Esophagus squamous epithelium (tissue), 5 donors: Measurements from ENCODE around the gene PCGF6. TPM values are rescaled to one million over a fixed set of nuclear protein-coding genes. Genes with fewer than 3 reads are reported as not detected.
"Not testable (repeated sequence)": the region's sequence is repeated elsewhere in the genome, so short reads cannot be mapped to it uniquely, and the experiment has no call there.

Experiments used
- DNase-seq: peaks from one replicate; lab custom pipeline; 2025; lab: John Stamatoyannopoulos, UW
- H3K27ac ChIP-seq, 4 donors: fragments of 200-600 bp; sonication (generic); one replicate each; pipeline ENCODE4 v1.5.1; 2016 to 2019; ENCODE audit warnings: mild to moderate bottlenecking in 1 of 4
- H3K27me3 ChIP-seq, 4 donors: fragments of 200-600 bp; sonication (generic); 1 replicate in 3 of 4; 2 replicates in 1 of 4; pipeline versions ENCODE4 v1.5.1 to v1.6.0; 2017 to 2021; ENCODE audit warnings: antibody characterized with exemption in 1 of 4
- H3K36me3 ChIP-seq, 3 donors: fragments of 200-600 bp; sonication (generic); one replicate each; pipeline ENCODE4 v1.5.1; 2016 to 2019
- H3K4me1 ChIP-seq, 3 donors: fragments of 200-600 bp; sonication (generic); one replicate each; pipeline ENCODE4 v1.5.1; 2017 to 2019
- H3K4me3 ChIP-seq, 4 donors: fragments of 200-600 bp; sonication (generic); 1 replicate in 3 of 4; 2 replicates in 1 of 4; pipeline ENCODE4 v1.5.1; 2016 to 2019; ENCODE audit warnings: mild to moderate bottlenecking in 2 of 4, moderate library complexity in 1 of 4
- H3K9me3 ChIP-seq, 3 donors: fragments of 200-600 bp; sonication (generic); one replicate each; pipeline ENCODE4 v1.5.1; 2016 to 2019
- CTCF ChIP-seq, 6 experiments: fragments of 450-650 bp in 4 of 6; fragments of 200-600 bp in 2 of 6; sonication (generic) in 2 of 6; IDR thresholded peaks; one replicate each; pipeline ENCODE4 v1.5.1; 2016 to 2019; ENCODE audit warnings: antibody characterized with exemption in 6 of 6, mild to moderate bottlenecking in 4 of 6, moderate library complexity in 4 of 6
- POLR2A ChIP-seq, 4 donors: fragments of 450-650 bp; IDR thresholded peaks; one replicate each; pipeline ENCODE4 v1.6.1; 2017; ENCODE audit warnings: antibody characterized with exemption in 4 of 4, mild to moderate bottlenecking in 4 of 4, moderate library complexity in 3 of 4
- WGBS, 2 donors: methylation state at CpG; one replicate each; pipeline ENCODE4 v1.1.5; 2018; 5-methylcytosine and 5-hydroxymethylcytosine counted together
- intact Hi-C: fragments of 100-400 bp; cut with DNase I; formaldehyde crosslinking; loops from one replicate; pipeline ENCODE4 v1.15.0; 2022
- total RNA-seq, 4 donors: library from RNA; depleted of rRNA; stranded (reverse); fragments of >200 nt; gene quantifications; one replicate each; pipeline ENCODE4 v1.1.0, GENCODE V29; 2016
- donor health status: DM: yes; HTN: yes; CAD: no.

The PCGF6 gene
- total RNA-seq, 4 donors from 2014 or later: 3.3 to 11.3 (median 7.8) TPM

DNA sequence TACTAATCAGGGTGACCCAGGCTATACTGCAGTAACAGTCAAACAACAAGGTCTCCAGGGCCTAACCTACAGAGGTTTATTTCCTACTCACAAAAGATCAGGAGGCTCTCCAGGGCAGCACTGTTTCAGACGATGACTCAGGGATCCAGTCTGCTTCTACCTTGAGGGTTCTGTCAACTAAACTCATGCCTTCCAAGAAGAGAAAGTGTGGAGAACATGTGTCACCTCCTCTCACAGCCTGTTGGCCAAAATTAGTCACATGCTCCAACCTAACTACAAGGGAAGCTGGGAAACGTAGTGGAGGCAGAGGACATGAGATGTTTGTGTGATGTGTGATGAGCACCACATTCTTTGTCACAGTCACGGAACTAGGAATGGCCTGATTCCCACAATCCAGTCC lies 88.7 kb downstream of the PCGF6 start:
- no peaks in the 10 kb centered on the region for H3K4me1 ChIP-seq
- 52 to 55% methylated on average over 3 of the region's 3 CpGs for WGBS, 2 donors
- no peak overlapping the region for H3K27ac ChIP-seq
- intact Hi-C loops: no loop called here
- no peaks in the 10 kb centered on the region for H3K36me3 ChIP-seq
- peaks cover 0 to 53% (median 0%) of the 10 kb centered on the region in 4 donors for H3K27me3 ChIP-seq
- H3K4me3 ChIP-seq: no peak overlapping the region
- no peak for DNase-seq
- TF ChIP-seq CTCF (IDR thresholded peaks at IDR 0.05) (no peak), POLR2A (IDR thresholded peaks at IDR 0.05) (no peak)
- H3K9me3 ChIP-seq: peaks cover 0 to 7% (median 0%) of the 10 kb centered on the region in 3 donors

DNA sequence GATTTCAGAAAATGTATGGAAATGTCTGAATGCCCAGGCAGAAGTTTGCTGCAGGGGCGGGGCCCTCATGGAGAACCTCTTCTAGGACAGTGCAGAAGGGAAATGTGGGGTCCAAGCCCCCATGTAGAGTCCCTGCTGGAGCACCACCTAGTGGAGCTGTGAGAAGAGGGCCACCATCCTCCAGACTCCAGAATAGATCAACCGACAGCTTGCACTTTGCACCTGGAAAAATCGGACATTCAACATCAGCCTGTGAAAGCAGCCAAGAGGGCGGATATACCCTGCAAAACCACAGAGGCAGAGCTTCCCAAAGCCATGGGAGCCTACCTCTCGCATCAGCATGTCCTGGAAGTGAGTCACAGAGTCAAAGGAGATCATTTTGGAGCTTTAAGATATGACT lies 91.0 kb downstream of the PCGF6 start:
- no peaks in the 10 kb centered on the region for H3K36me3 ChIP-seq
- intact Hi-C loops: no loop called here
- peaks cover 0 to 7% (median 0%) of the 10 kb centered on the region in 3 donors for H3K9me3 ChIP-seq
- no peak for DNase-seq
- no peak overlapping the region for H3K27ac ChIP-seq
- WGBS, 2 donors: 55 to 65% methylated on average over 4 of the region's 5 CpGs
- H3K4me3 ChIP-seq: no peak overlapping the region
- H3K27me3 ChIP-seq: peaks cover 0 to 30% (median 0%) of the 10 kb centered on the region in 4 donors
- no peaks in the 10 kb centered on the region for H3K4me1 ChIP-seq
- TF ChIP-seq POLR2A (IDR thresholded peaks at IDR 0.05) (no peak), CTCF (IDR thresholded peaks at IDR 0.05) (no peak)

DNA sequence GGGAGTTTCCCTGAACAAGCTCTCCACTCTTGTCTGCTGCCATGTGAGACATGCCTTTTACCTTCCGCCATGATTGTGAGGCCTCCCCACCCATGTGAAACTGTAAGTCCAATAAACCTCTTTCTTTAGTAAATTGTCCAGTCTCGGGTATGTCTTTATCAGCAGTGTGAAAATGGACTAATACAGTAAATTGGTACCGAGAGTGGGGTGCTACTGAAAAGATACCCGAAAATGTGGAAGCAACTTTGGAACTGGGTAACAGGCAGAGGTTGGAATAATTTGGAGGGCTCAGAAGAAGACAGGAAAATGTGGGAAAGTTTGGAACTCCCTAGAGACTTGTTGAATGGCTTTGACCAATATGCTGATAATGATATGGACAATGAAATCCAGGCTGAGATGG lies 92.0 kb downstream of the PCGF6 start:
- H3K9me3 ChIP-seq, H3K4me3 ChIP-seq, DNase-seq, H3K27ac ChIP-seq, intact Hi-C loops, H3K36me3 ChIP-seq, H3K4me1 ChIP-seq: not testable (repeated sequence)
- WGBS, 2 donors: 86 to 95% methylated on average over 2 to 4 of the region's 4 CpGs
- H3K27me3 ChIP-seq: peaks cover 0 to 21% (median 0%) of the 10 kb centered on the region in 4 donors

- Histone ChIP-seq H3K27me3 (peaks cover 0 to 11% (median 0%) of the 10 kb centered on the region in 4 donors), H3K4me1 (no peaks in the 10 kb centered on the region), H3K27ac (no peak overlapping the region), H3K4me3 (no peak overlapping the region), H3K9me3 (peaks cover 0 to 7% (median 0%) of the 10 kb centered on the region in 3 donors), H3K36me3 (no peaks in the 10 kb centered on the region)
- intact Hi-C loops: no loop called here
- DNase-seq: no peak
- no peak for TF ChIP-seq POLR2A (IDR thresholded peaks at IDR 0.05)
- no peak for TF ChIP-seq CTCF (IDR thresholded peaks at IDR 0.05)
Measured at GRCh38 chr10:103257812-103258211, 93.1 kb downstream of the PCGF6 start.

- Histone ChIP-seq H3K4me3 (no peak overlapping the region), H3K4me1 (no peaks in the 10 kb centered on the region), H3K36me3 (no peaks in the 10 kb centered on the region), H3K27ac (no peak overlapping the region), H3K9me3 (peaks cover 0 to 7% (median 0%) of the 10 kb centered on the region in 3 donors), H3K27me3 (peaks cover 0 to 9% (median 0%) of the 10 kb centered on the region in 4 donors)
- no peak for TF ChIP-seq POLR2A (IDR thresholded peaks at IDR 0.05)
- TF ChIP-seq CTCF (IDR thresholded peaks at IDR 0.05): no peak
- DNase-seq: no peak
- intact Hi-C loops: no loop called here
- WGBS, 2 donors: 95 to 100% methylated on average over 1 of the region's 1 CpG
Measured at GRCh38 chr10:103256613-103257012, 94.3 kb downstream of the PCGF6 start.
